ENCODE data around the gene NBEAL2. TPM values are rescaled to one million over a fixed set of nuclear protein-coding genes. Genes with fewer than 3 reads are reported as not detected.

The NBEAL2 gene
- total and polyA plus RNA-seq, 3 donors from 2014 or later = 16.2 to 44.8 (median 40.2) TPM

- peak overlapping the region in 1 of 2 donors; percentile 41 for H3K27ac ChIP-seq
- intact Hi-C loops (cut with DNase I; ENCODE audit: low total_unique reads) = no loop called here
- H3K9me3 ChIP-seq = no peaks in the 10 kb centered on the region
- 28 to 42% methylated on average over 7 of the region's 7 CpGs for WGBS, 2 donors
- no peak for DNase-seq
- no peaks in the 10 kb centered on the region for H3K36me3 ChIP-seq (ENCODE audit: low read depth, missing control alignments)
- H3K27me3 ChIP-seq = no peaks in the 10 kb centered on the region
- peaks cover 73% of the 10 kb centered on the region for H3K4me1 ChIP-seq
- TF ChIP-seq POLR2A (IDR thresholded peaks at IDR 0.05) (no peak), CTCF (IDR thresholded peaks at IDR 0.05) (no peak)
- H3K4me3 ChIP-seq = no peak overlapping the region
Observed at GRCh38 chr3:46950650-46951241, 28.7 kb upstream of the NBEAL2 start.

GRCh38 chr3:46952813-46953212 lies 26.7 kb upstream of the NBEAL2 start:
- H3K27ac ChIP-seq = no peak overlapping the region
- 90 to 92% methylated on average over 2 of the region's 2 CpGs for WGBS, 2 donors
- H3K4me1 ChIP-seq = peaks cover 59% of the 10 kb centered on the region
- TF ChIP-seq CTCF (IDR thresholded peaks at IDR 0.05) (no peak), POLR2A (IDR thresholded peaks at IDR 0.05) (no peak)
- H3K36me3 ChIP-seq (ENCODE audit: low read depth, missing control alignments) = no peaks in the 10 kb centered on the region
- intact Hi-C loops (cut with DNase I; ENCODE audit: low total_unique reads) = no loop called here
- no peaks in the 10 kb centered on the region for H3K27me3 ChIP-seq
- H3K4me3 ChIP-seq = no peak overlapping the region
- no peaks in the 10 kb centered on the region for H3K9me3 ChIP-seq
- DNase-seq = no peak

GRCh38 chr3:46953234-46954010 lies 26.0 kb upstream of the NBEAL2 start:
- no peak for DNase-seq
- no peak for TF ChIP-seq CTCF (IDR thresholded peaks at IDR 0.05)
- TF ChIP-seq POLR2A (IDR thresholded peaks at IDR 0.05) = no peak
- no peaks in the 10 kb centered on the region for H3K36me3 ChIP-seq (ENCODE audit: low read depth, missing control alignments)
- H3K9me3 ChIP-seq = no peaks in the 10 kb centered on the region
- intact Hi-C loops (cut with DNase I; ENCODE audit: low total_unique reads) = no loop called here
- WGBS, 2 donors = 80 to 86% methylated on average over 8 of the region's 8 CpGs
- peaks cover 53% of the 10 kb centered on the region for H3K4me1 ChIP-seq
- H3K27ac ChIP-seq = no peak overlapping the region
- no peak overlapping the region for H3K4me3 ChIP-seq
- H3K27me3 ChIP-seq = no peaks in the 10 kb centered on the region

- Histone ChIP-seq H3K9me3 (no peaks in the 10 kb centered on the region), H3K4me1 (peaks cover 51% of the 10 kb centered on the region), H3K36me3 (ENCODE audit: low read depth, missing control alignments) (no peaks in the 10 kb centered on the region), H3K27ac (no peak overlapping the region), H3K27me3 (no peaks in the 10 kb centered on the region), H3K4me3 (no peak overlapping the region)
- 78 to 92% methylated on average over 3 of the region's 3 CpGs for whole genome bisulfite sequencing, 2 donors
- DNase-seq = no peak
- intact Hi-C loops (cut with DNase I; ENCODE audit: low total_unique reads) = no loop called here
- TF ChIP-seq CTCF (IDR thresholded peaks at IDR 0.05) (no peak), POLR2A (IDR thresholded peaks at IDR 0.05) (no peak)
Observed at GRCh38 chr3:46954178-46954577, 25.3 kb upstream of the NBEAL2 start.

All from testis (tissue), 3 donors.